Neural cell (in vitro differentiated cells): ENCODE data around the gene VAV3.

Experiments used
- CTCF ChIP-seq: fragments of 450-650 bp; IDR thresholded peaks from 2 replicates; pipeline ENCODE4 v1.5.1; 2014; ENCODE audit warnings: antibody characterized with exemption, mild to moderate bottlenecking, moderate library complexity; ENCODE audit not compliant: poor library complexity, severe bottlenecking
- EP300 ChIP-seq: fragments of 450-650 bp; conservative IDR thresholded peaks from 2 replicates; pipeline ENCODE4 v1.6.1; 2014; ENCODE audit warnings: antibody characterized with exemption, mild to moderate bottlenecking, moderate library complexity; ENCODE audit not compliant: poor library complexity, severe bottlenecking
- EZH2 ChIP-seq: fragments of 200-600, 300-800 bp; shearing (Covaris generic), sonication (generic); IDR thresholded peaks from 2 replicates; pipeline ENCODE4 v1.6.1; 2014; ENCODE audit warnings: antibody characterized with exemption, low read length, borderline replicate concordance, mild to moderate bottlenecking; ENCODE audit not compliant: insufficient read depth, poor library complexity, severe bottlenecking
- MXI1 ChIP-seq: fragments of 450-650 bp; conservative IDR thresholded peaks from 2 replicates; pipeline ENCODE4 v1.6.1; 2014; ENCODE audit warnings: antibody characterized with exemption, mild to moderate bottlenecking; ENCODE audit not compliant: poor library complexity, severe bottlenecking
- POLR2AphosphoS5 ChIP-seq: IDR thresholded peaks from 2 replicates; pipeline ENCODE4 v1.6.1; 2012
- RAD21 ChIP-seq: fragments of 450-650 bp; conservative IDR thresholded peaks from 2 replicates; pipeline ENCODE4 v1.6.1; 2014; ENCODE audit warnings: antibody characterized with exemption, mild to moderate bottlenecking, moderate library complexity
- REST ChIP-seq: IDR thresholded peaks from 2 replicates; pipeline ENCODE4 v1.6.1; 2012; ENCODE audit warnings: borderline replicate concordance
- SMC3 ChIP-seq: fragments of 450-650 bp; conservative IDR thresholded peaks from 2 replicates; pipeline ENCODE4 v1.6.1; 2014; ENCODE audit warnings: antibody characterized with exemption, mild to moderate bottlenecking, moderate library complexity; ENCODE audit not compliant: poor library complexity
- TAF1 ChIP-seq: IDR thresholded peaks from 2 replicates; pipeline ENCODE4 v1.6.1; 2012; ENCODE audit warnings: low read depth

GRCh38 chr1:107972391-107973180 lies 7.6 kb upstream of the VAV3 start:
- TF ChIP-seq POLR2AphosphoS5 (no peak), REST (no peak), CTCF (no peak), EP300 (no peak), EZH2 (no peak), SMC3 (no peak), RAD21 (no peak), TAF1 (no peak), MXI1 (no peak)
